Aorta (tissue), 5 donors: ENCODE data around the gene PAQR4. TPM values are rescaled to one million over a fixed set of nuclear protein-coding genes. Genes with fewer than 3 reads are reported as not detected.

Source experiments
- ATAC-seq: fragments of 200-7000 bp; cut with Tn5 transposase; one replicate; pipeline ENCODE4 v1.9.1; 2022; ENCODE audit warnings: moderate library complexity; ENCODE audit not compliant: low FRiP score
- DNase-seq, 2 donors: peaks; one replicate each; pipeline ENCODE4 v3.0.0-alpha.2; 2020
- H3K27ac ChIP-seq, 2 donors: one replicate each; pipeline ENCODE4 v1.5.1; 2013; ENCODE audit warnings: low read length in 2 of 2, mild to moderate bottlenecking in 2 of 2, moderate library complexity in 2 of 2, control low read depth in 1 of 2, inconsistent platforms in 1 of 2, low read depth in 1 of 2
- H3K27me3 ChIP-seq, 2 donors: one replicate each; pipeline ENCODE4 v1.6.1; 2013; ENCODE audit warnings: control low read depth in 1 of 2, low read length in 1 of 2, mild to moderate bottlenecking in 1 of 2, moderate library complexity in 1 of 2; ENCODE audit not compliant: insufficient read depth in 2 of 2, control insufficient read depth in 1 of 2
- H3K36me3 ChIP-seq, 2 donors: one replicate each; pipeline ENCODE4 v1.6.1; 2013; ENCODE audit warnings: control low read depth in 1 of 2, low read length in 1 of 2, mild to moderate bottlenecking in 1 of 2; ENCODE audit not compliant: insufficient read depth in 2 of 2, control insufficient read depth in 1 of 2
- H3K4me1 ChIP-seq, 2 donors: one replicate each; pipeline ENCODE4 v1.6.1; 2013; ENCODE audit warnings: low read length in 2 of 2, control low read depth in 1 of 2, mild to moderate bottlenecking in 1 of 2, moderate library complexity in 1 of 2; ENCODE audit not compliant: insufficient read depth in 2 of 2, control insufficient read depth in 1 of 2
- H3K4me3 ChIP-seq, 2 donors: one replicate each; pipeline ENCODE4 v1.5.1; 2013; ENCODE audit warnings: low read length in 2 of 2, control low read depth in 1 of 2, mild to moderate bottlenecking in 1 of 2
- H3K9me3 ChIP-seq: one replicate; pipeline ENCODE4 v1.6.1; 2013; ENCODE audit warnings: mild to moderate bottlenecking, low read length; ENCODE audit not compliant: control insufficient read depth
- WGBS, 2 donors: extraction: QIAGEN DNeasy Blood & Tissue Kit; methylation state at CpG; one replicate each; pipeline ENCODE4 v1.1.7; 2013; 5-methylcytosine and 5-hydroxymethylcytosine counted together
- intact Hi-C, 2 donors: fragments of 100-400 bp; cut with DNase I; formaldehyde crosslinking; loops; one replicate each; pipeline versions ENCODE4 v1.14.2 to v1.15.0; 2022
- polyA plus RNA-seq, 2 donors: library from polyadenylated mRNA; stranded (reverse); fragments of 200-250 nt; gene quantifications; one replicate each; pipeline ENCODE4 v1.2.3, GENCODE V29; 2013
- total RNA-seq, 2 donors: library from RNA; stranded (reverse); fragmentation: NEBNext Ultra II Directional; extraction: Animal tissue kit (Norgen Biotek cat#: 25700); gene quantifications; one replicate each; pipeline ENCODE4 v1.2.1, GENCODE V29; 2021
- donor health status: healthy with polysubstance abuse.
- donor health status: Bipolar disorder and iron deficiency.
- donor health status: DM: no; HTN: no; CAD: no.
- donor health status: DM: no; HTN: no; CAD: no.
- donor health status: DM: yes; HTN: yes; CAD: no.

PAQR4 gene
- total and polyA plus RNA-seq, 4 donors = 1.5 to 5.7 (median 3.3) TPM

GRCh38 chr16:2988590-2989099 is 19.5 kb downstream of the PAQR4 start:
- no peak overlapping the region for H3K27ac ChIP-seq
- 71 to 75% methylated on average over 8 of the region's 8 CpGs for WGBS, 2 donors

GRCh38 chr16:2990891-2991290 is 21.7 kb downstream of the PAQR4 start:
- no peaks in the 10 kb centered on the region for H3K9me3 ChIP-seq
- 71 to 74% methylated on average over 9 to 10 of the region's 10 CpGs for WGBS, 2 donors

More at GRCh38 chr16:2988590-2989099, 19.5 kb downstream of the PAQR4 start:
- no peak overlapping the region for H3K4me3 ChIP-seq
- DNase-seq (no peak), ATAC-seq (no peak)
- H3K4me1 ChIP-seq = no peaks in the 10 kb centered on the region
- no peaks in the 10 kb centered on the region for H3K9me3 ChIP-seq
- intact Hi-C loops = no loop called here
- H3K36me3 ChIP-seq = no peaks in the 10 kb centered on the region
- no peaks in the 10 kb centered on the region for H3K27me3 ChIP-seq

GRCh38 chr16:2991566-2992261 is 22.6 kb downstream of the PAQR4 start:
- Histone ChIP-seq H3K4me3 (no peak overlapping the region), H3K9me3 (no peaks in the 10 kb centered on the region), H3K27me3 (no peaks in the 10 kb centered on the region), H3K27ac (no peak overlapping the region), H3K4me1 (no peaks in the 10 kb centered on the region), H3K36me3 (no peaks in the 10 kb centered on the region)
- 90 to 92% methylated on average over 12 of the region's 12 CpGs for whole genome bisulfite sequencing, 2 donors
- DNase-seq (no peak), ATAC-seq (no peak)
- intact Hi-C loops = no loop called here

More at GRCh38 chr16:2990891-2991290, 21.7 kb downstream of the PAQR4 start:
- no peaks in the 10 kb centered on the region for H3K4me1 ChIP-seq
- intact Hi-C loops = no loop called here
- no peak overlapping the region for H3K4me3 ChIP-seq
- DNase-seq (no peak), ATAC-seq (no peak)
- no peaks in the 10 kb centered on the region for H3K27me3 ChIP-seq
- no peak overlapping the region for H3K27ac ChIP-seq
- H3K36me3 ChIP-seq = no peaks in the 10 kb centered on the region

GRCh38 chr16:2992383-2993081 is 23.4 kb downstream of the PAQR4 start:
- Histone ChIP-seq H3K36me3 (no peaks in the 10 kb centered on the region), H3K4me1 (no peaks in the 10 kb centered on the region), H3K27me3 (no peaks in the 10 kb centered on the region), H3K9me3 (no peaks in the 10 kb centered on the region), H3K27ac (no peak overlapping the region), H3K4me3 (no peak overlapping the region)
- DNase-seq (no peak), ATAC-seq (no peak)
- 88 to 92% methylated on average over 14 of the region's 14 CpGs for WGBS, 2 donors
- intact Hi-C loops = no loop called here

- H3K4me1 ChIP-seq = no peaks in the 10 kb centered on the region
- WGBS, 2 donors = 74 to 81% methylated on average over 13 of the region's 13 CpGs
- no peaks in the 10 kb centered on the region for H3K9me3 ChIP-seq
- H3K27ac ChIP-seq = no peak overlapping the region
- ATAC-seq (no peak), DNase-seq (no peak)
- no peaks in the 10 kb centered on the region for H3K27me3 ChIP-seq
- no peak overlapping the region for H3K4me3 ChIP-seq
- intact Hi-C loops = no loop called here
- H3K36me3 ChIP-seq = no peaks in the 10 kb centered on the region
These were observed 27.1 kb downstream of the PAQR4 start for GRCh38 chr16:2996298-2996697.

GRCh38 chr16:2999929-3000328 is 30.8 kb downstream of the PAQR4 start:
- no peaks in the 10 kb centered on the region for H3K4me1 ChIP-seq
- no peaks in the 10 kb centered on the region for H3K9me3 ChIP-seq
- DNase-seq = no peak
- H3K36me3 ChIP-seq = no peaks in the 10 kb centered on the region
- ATAC-seq = no peak
- intact Hi-C loops = no loop called here
- 88 to 91% methylated on average over 5 to 6 of the region's 6 CpGs for WGBS, 2 donors
- H3K4me3 ChIP-seq = no peak overlapping the region
- no peaks in the 10 kb centered on the region for H3K27me3 ChIP-seq
- no peak overlapping the region for H3K27ac ChIP-seq

- 80 to 89% methylated on average over 4 of the region's 4 CpGs for WGBS, 2 donors
- DNase-seq = no peak
- H3K9me3 ChIP-seq = no peaks in the 10 kb centered on the region
- ATAC-seq = no peak
- H3K4me1 ChIP-seq = no peaks in the 10 kb centered on the region
- H3K4me3 ChIP-seq = no peak overlapping the region
- intact Hi-C loops = no loop called here
- no peak overlapping the region for H3K27ac ChIP-seq
- no peaks in the 10 kb centered on the region for H3K27me3 ChIP-seq
- H3K36me3 ChIP-seq = no peaks in the 10 kb centered on the region
These were observed 31.4 kb downstream of the PAQR4 start for GRCh38 chr16:3000540-3000939.

GRCh38 chr16:3001316-3001715 is 32.2 kb downstream of the PAQR4 start:
- Histone ChIP-seq H3K36me3 (no peaks in the 10 kb centered on the region), H3K27me3 (no peaks in the 10 kb centered on the region), H3K4me1 (no peaks in the 10 kb centered on the region), H3K9me3 (no peaks in the 10 kb centered on the region), H3K27ac (no peak overlapping the region), H3K4me3 (no peak overlapping the region)
- no peak for ATAC-seq
- intact Hi-C loops = no loop called here
- DNase-seq = no peak
- WGBS, 2 donors = 76 to 80% methylated on average over 12 of the region's 12 CpGs
